Measurements from ENCODE around the gene LLGL1.
A peak's percentile ranks its signal among the peaks of the same experiment; 100 is the strongest.

DNA sequence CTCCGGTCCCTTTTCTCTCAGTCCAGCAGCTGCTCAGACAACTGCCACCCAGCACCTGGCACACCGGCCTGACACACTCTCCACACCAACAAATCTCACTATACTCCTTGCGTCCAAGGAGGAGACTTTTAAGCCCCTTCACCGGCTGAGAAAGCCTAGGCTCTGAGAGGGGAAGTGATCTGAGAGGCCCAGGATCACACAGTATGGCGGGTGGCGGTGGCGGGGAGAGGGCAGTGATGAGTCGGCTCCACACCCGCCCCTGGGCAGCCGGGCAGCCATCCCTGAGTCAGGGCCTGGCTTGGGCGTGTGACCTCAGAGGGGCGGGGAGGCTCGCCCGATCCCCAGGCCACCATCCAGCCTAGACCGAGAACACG is 32.5 kb downstream of the LLGL1 start:
- TF ChIP-seq, protein P1, sequence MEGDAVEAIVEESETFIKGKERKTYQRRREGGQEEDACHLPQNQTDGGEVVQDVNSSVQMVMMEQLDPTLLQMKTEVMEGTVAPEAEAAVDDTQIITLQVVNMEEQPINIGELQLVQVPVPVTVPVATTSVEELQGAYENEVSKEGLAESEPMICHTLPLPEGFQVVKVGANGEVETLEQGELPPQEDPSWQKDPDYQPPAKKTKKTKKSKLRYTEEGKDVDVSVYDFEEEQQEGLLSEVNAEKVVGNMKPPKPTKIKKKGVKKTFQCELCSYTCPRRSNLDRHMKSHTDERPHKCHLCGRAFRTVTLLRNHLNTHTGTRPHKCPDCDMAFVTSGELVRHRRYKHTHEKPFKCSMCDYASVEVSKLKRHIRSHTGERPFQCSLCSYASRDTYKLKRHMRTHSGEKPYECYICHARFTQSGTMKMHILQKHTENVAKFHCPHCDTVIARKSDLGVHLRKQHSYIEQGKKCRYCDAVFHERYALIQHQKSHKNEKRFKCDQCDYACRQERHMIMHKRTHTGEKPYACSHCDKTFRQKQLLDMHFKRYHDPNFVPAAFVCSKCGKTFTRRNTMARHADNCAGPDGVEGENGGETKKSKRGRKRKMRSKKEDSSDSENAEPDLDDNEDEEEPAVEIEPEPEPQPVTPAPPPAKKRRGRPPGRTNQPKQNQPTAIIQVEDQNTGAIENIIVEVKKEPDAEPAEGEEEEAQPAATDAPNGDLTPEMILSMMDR (IDR thresholded peaks at IDR 0.05), result no peak
- TF ChIP-seq POLR2A (IDR thresholded peaks at IDR 0.05), result peak; percentile 29 to 55
